ENCODE measurements around the gene CTNNA3. TPM values are rescaled to one million over a fixed set of nuclear protein-coding genes. Genes with fewer than 3 reads are reported as not detected.

The CTNNA3 gene
- total and polyA plus RNA-seq, 2 donors from 2014 or later = 0.45 to 0.72 TPM

- DNase-seq (no peak), FAIRE-seq (no peak)
- H3K27me3 ChIP-seq (ENCODE audit: control insufficient read depth, insufficient read depth, low read length) = no peaks in the 10 kb centered on the region
- no peak overlapping the region for H3K27ac ChIP-seq (ENCODE audit: low read depth in 2 of 2, low read length in 2 of 2)
- no peaks in the 10 kb centered on the region for H3K36me3 ChIP-seq (ENCODE audit: control insufficient read depth in 2 of 3, insufficient read depth in 3 of 3, low read length in 3 of 3)
- TF ChIP-seq CTCF (IDR thresholded peaks at IDR 0.05; ENCODE audit: borderline replicate concordance, extremely low read depth, insufficient read depth) = no peak
- H3K4me1 ChIP-seq (ENCODE audit: control insufficient read depth in 2 of 3, insufficient read depth in 2 of 3, low read depth in 1 of 3, low read length in 3 of 3) = no peaks in the 10 kb centered on the region
- no peaks in the 10 kb centered on the region for H3K9me3 ChIP-seq (ENCODE audit: control insufficient read depth in 2 of 3, insufficient read depth in 1 of 3, low read length in 3 of 3)
- intact Hi-C loops (cut with DNase I) = no loop called here
- H3K4me3 ChIP-seq (ENCODE audit: low read length in 3 of 3) = no peak overlapping the region
- no peak overlapping the region for H3K9ac ChIP-seq (ENCODE audit: low read length in 3 of 3)
Measured at GRCh38 chr10:66786709-66787108, 909.3 kb downstream of the CTNNA3 start.

- no peaks in the 10 kb centered on the region for H3K36me3 ChIP-seq (ENCODE audit: control insufficient read depth in 2 of 3, insufficient read depth in 3 of 3, low read length in 3 of 3)
- intact Hi-C loops (cut with DNase I) = no loop called here
- no peak overlapping the region for H3K9ac ChIP-seq (ENCODE audit: low read length in 3 of 3)
- H3K4me3 ChIP-seq (ENCODE audit: low read length in 3 of 3) = no peak overlapping the region
- DNase-seq (no peak), FAIRE-seq (no peak)
- H3K27ac ChIP-seq (ENCODE audit: low read depth in 2 of 2, low read length in 2 of 2) = no peak overlapping the region
- no peaks in the 10 kb centered on the region for H3K9me3 ChIP-seq (ENCODE audit: control insufficient read depth in 2 of 3, insufficient read depth in 1 of 3, low read length in 3 of 3)
- no peaks in the 10 kb centered on the region for H3K4me1 ChIP-seq (ENCODE audit: control insufficient read depth in 2 of 3, insufficient read depth in 2 of 3, low read depth in 1 of 3, low read length in 3 of 3)
- H3K27me3 ChIP-seq (ENCODE audit: control insufficient read depth, insufficient read depth, low read length) = no peaks in the 10 kb centered on the region
- TF ChIP-seq CTCF (IDR thresholded peaks at IDR 0.05; ENCODE audit: borderline replicate concordance, extremely low read depth, insufficient read depth) = no peak
Measured at GRCh38 chr10:66784770-66785169, 911.2 kb downstream of the CTNNA3 start.

- FAIRE-seq (no peak), DNase-seq (no peak)
- Histone ChIP-seq H3K4me1 (ENCODE audit: control insufficient read depth in 2 of 3, insufficient read depth in 2 of 3, low read depth in 1 of 3, low read length in 3 of 3) (no peaks in the 10 kb centered on the region), H3K27ac (ENCODE audit: low read depth in 2 of 2, low read length in 2 of 2) (no peak overlapping the region), H3K27me3 (ENCODE audit: control insufficient read depth, insufficient read depth, low read length) (no peaks in the 10 kb centered on the region), H3K9me3 (ENCODE audit: control insufficient read depth in 2 of 3, insufficient read depth in 1 of 3, low read length in 3 of 3) (no peaks in the 10 kb centered on the region), H3K36me3 (ENCODE audit: control insufficient read depth in 2 of 3, insufficient read depth in 3 of 3, low read length in 3 of 3) (no peaks in the 10 kb centered on the region), H3K4me3 (ENCODE audit: low read length in 3 of 3) (no peak overlapping the region), H3K9ac (ENCODE audit: low read length in 3 of 3) (no peak overlapping the region)
- intact Hi-C loops (cut with DNase I) = no loop called here
- TF ChIP-seq CTCF (IDR thresholded peaks at IDR 0.05; ENCODE audit: borderline replicate concordance, extremely low read depth, insufficient read depth) = no peak
Measured at GRCh38 chr10:66783316-66783715, 912.7 kb downstream of the CTNNA3 start.

GRCh38 chr10:66782776-66783175 is 913.2 kb downstream of the CTNNA3 start:
- intact Hi-C loops (cut with DNase I) = no loop called here
- Histone ChIP-seq H3K27ac (ENCODE audit: low read depth in 2 of 2, low read length in 2 of 2) (no peak overlapping the region), H3K36me3 (ENCODE audit: control insufficient read depth in 2 of 3, insufficient read depth in 3 of 3, low read length in 3 of 3) (no peaks in the 10 kb centered on the region), H3K9ac (ENCODE audit: low read length in 3 of 3) (no peak overlapping the region), H3K4me3 (ENCODE audit: low read length in 3 of 3) (no peak overlapping the region), H3K9me3 (ENCODE audit: control insufficient read depth in 2 of 3, insufficient read depth in 1 of 3, low read length in 3 of 3) (no peaks in the 10 kb centered on the region), H3K27me3 (ENCODE audit: control insufficient read depth, insufficient read depth, low read length) (no peaks in the 10 kb centered on the region), H3K4me1 (ENCODE audit: control insufficient read depth in 2 of 3, insufficient read depth in 2 of 3, low read depth in 1 of 3, low read length in 3 of 3) (no peaks in the 10 kb centered on the region)
- FAIRE-seq = peak; percentile 8
- no peak for TF ChIP-seq CTCF (IDR thresholded peaks at IDR 0.05; ENCODE audit: borderline replicate concordance, extremely low read depth, insufficient read depth)
- no peak for DNase-seq

Data from kidney (tissue), 14 donors.